Measurements from ENCODE around the gene ZNF19.

DNA sequence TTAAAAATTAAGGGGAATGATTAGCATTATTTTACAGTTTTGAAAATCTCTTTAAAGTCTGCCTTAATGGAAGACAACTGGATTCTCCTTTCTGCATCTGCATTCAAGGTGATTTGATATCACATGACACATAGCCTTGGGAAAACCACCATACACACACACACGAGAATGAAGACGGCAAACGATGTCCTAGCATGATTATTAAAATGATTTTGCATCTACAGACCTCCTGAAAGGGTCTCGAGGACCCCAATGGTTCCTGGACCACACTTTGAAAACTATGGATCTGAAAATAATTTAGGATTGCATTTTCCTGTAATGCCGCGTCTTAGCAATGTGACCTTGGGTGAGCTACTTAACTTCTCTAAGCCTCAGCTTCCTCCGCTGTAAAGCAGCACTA, 25.4 kb upstream of the ZNF19 start:
- TF ChIP-seq, protein P1, sequence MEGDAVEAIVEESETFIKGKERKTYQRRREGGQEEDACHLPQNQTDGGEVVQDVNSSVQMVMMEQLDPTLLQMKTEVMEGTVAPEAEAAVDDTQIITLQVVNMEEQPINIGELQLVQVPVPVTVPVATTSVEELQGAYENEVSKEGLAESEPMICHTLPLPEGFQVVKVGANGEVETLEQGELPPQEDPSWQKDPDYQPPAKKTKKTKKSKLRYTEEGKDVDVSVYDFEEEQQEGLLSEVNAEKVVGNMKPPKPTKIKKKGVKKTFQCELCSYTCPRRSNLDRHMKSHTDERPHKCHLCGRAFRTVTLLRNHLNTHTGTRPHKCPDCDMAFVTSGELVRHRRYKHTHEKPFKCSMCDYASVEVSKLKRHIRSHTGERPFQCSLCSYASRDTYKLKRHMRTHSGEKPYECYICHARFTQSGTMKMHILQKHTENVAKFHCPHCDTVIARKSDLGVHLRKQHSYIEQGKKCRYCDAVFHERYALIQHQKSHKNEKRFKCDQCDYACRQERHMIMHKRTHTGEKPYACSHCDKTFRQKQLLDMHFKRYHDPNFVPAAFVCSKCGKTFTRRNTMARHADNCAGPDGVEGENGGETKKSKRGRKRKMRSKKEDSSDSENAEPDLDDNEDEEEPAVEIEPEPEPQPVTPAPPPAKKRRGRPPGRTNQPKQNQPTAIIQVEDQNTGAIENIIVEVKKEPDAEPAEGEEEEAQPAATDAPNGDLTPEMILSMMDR (IDR thresholded peaks at IDR 0.05) = no peak
- TF ChIP-seq POLR2A (IDR thresholded peaks at IDR 0.05) = no peak

Measured in body of pancreas (tissue), 4 donors.